Thoracic aorta (tissue), 2 donors: Measurements from ENCODE around the gene RASGEF1B. TPM values are rescaled to one million over a fixed set of nuclear protein-coding genes. Genes with fewer than 3 reads are reported as not detected.

Source experiments
- ATAC-seq: fragments of 150-250 bp; one replicate; pipeline ENCODE4 v1.8.0; 2017; ENCODE audit warnings: low read depth; ENCODE audit not compliant: insufficient number of reproducible peaks, low FRiP score
- DNase-seq: peaks from one replicate; pipeline ENCODE4 v3.0.0-alpha.2; 2020; ENCODE audit warnings: low spot score
- H3K27ac ChIP-seq, 2 donors: fragments of 200-600 bp; sonication (generic); 1 replicate in 1 of 2; 2 replicates in 1 of 2; pipeline ENCODE4 v1.5.1; 2016; ENCODE audit warnings: mild to moderate bottlenecking in 2 of 2, moderate library complexity in 2 of 2
- H3K27me3 ChIP-seq: fragments of 200-600 bp; sonication (generic); replicated peaks from 2 replicates; pipeline ENCODE4 v1.6.0; 2016; ENCODE audit warnings: mild to moderate bottlenecking; ENCODE audit not compliant: insufficient read depth
- H3K36me3 ChIP-seq: fragments of 200-600 bp; sonication (generic); one replicate; pipeline ENCODE4 v1.5.1; 2016
- H3K4me1 ChIP-seq, 2 donors: fragments of 200-600 bp; sonication (generic); 1 replicate in 1 of 2; 2 replicates in 1 of 2; pipeline versions ENCODE4 v1.5.1 to v1.6.0; 2016; ENCODE audit warnings: low read depth in 2 of 2, mild to moderate bottlenecking in 1 of 2; ENCODE audit not compliant: control insufficient read depth in 1 of 2
- H3K4me3 ChIP-seq: fragments of 200-600 bp; sonication (generic); 2 replicates; pipeline ENCODE4 v1.5.1; 2016; ENCODE audit warnings: mild to moderate bottlenecking
- H3K9me3 ChIP-seq: fragments of 200-600 bp; sonication (generic); 2 replicates; pipeline ENCODE4 v1.5.1; 2016
- CTCF ChIP-seq: fragments of 200-600 bp; sonication (generic); IDR thresholded peaks from one replicate; pipeline ENCODE4 v1.5.1; 2019; ENCODE audit warnings: antibody characterized with exemption
- total RNA-seq, 2 donors: library from RNA; depleted of rRNA; stranded (reverse); fragments of >200 nt; gene quantifications; one replicate each; pipeline versions ENCODE4 v1.1.0 to v1.2.3, GENCODE V29; 2016

Gene RASGEF1B
- total RNA-seq, 2 donors from 2014 or later = 24.4 to 42.0 TPM

DNA sequence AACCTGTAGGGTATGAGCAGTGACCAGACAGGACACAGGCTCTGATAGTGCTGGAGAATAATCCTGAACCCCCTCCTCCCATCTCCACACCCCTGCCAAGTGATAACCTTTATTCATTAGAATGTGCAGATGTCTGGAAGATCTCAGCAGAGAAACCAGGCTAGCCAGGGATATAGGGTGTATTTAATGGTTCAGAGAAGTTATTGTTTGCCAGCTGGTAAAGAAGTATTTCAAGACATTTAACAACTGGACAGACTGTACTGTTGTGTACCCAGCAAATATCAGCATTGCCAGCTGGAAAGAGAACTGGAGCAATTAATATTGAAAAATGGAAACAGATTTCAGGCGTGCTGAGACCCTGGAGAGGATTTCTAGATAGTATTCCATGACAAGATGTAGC, 94.5 kb downstream of the RASGEF1B start:
- no peak for TF ChIP-seq CTCF
- H3K27me3 ChIP-seq = no peaks in the 10 kb centered on the region
- H3K4me3 ChIP-seq = no peak overlapping the region
- peaks cover 0 to 8% of the 10 kb centered on the region in 2 donors for H3K4me1 ChIP-seq
- no peak overlapping the region for H3K27ac ChIP-seq
- H3K36me3 ChIP-seq = no peaks in the 10 kb centered on the region
- ATAC-seq = no peak
- no peaks in the 10 kb centered on the region for H3K9me3 ChIP-seq
- no peak for DNase-seq

GRCh38 chr4:81376720-81377119, 95.0 kb downstream of the RASGEF1B start:
- Histone ChIP-seq H3K27ac (no peak overlapping the region), H3K9me3 (no peaks in the 10 kb centered on the region), H3K27me3 (no peaks in the 10 kb centered on the region), H3K36me3 (no peaks in the 10 kb centered on the region), H3K4me1 (peaks cover 0 to 8% of the 10 kb centered on the region in 2 donors), H3K4me3 (no peak overlapping the region)
- no peak for TF ChIP-seq CTCF
- ATAC-seq = no peak
- no peak for DNase-seq
